Muscle of arm (tissue), 12 donors: ENCODE measurements around the gene PCNX1. TPM values are rescaled to one million over a fixed set of nuclear protein-coding genes. Genes with fewer than 3 reads are reported as not detected.

ENCODE experiments used
- DNase-seq: peaks from one replicate; pipeline ENCODE4 v3.0.0-alpha.2; 2013
- polyA plus RNA-seq, 12 donors: library from polyadenylated mRNA; unstranded; fragments of 120-200 nt; gene quantifications; one replicate each; pipeline ENCODE4 v1.2.1, GENCODE V29; 2013; ENCODE audit not compliant: insufficient read length in 12 of 12

PCNX1 gene
- polyA plus RNA-seq, 12 donors, result 15.5 to 35.9 (median 26.2) TPM; not detected in 1

DNA sequence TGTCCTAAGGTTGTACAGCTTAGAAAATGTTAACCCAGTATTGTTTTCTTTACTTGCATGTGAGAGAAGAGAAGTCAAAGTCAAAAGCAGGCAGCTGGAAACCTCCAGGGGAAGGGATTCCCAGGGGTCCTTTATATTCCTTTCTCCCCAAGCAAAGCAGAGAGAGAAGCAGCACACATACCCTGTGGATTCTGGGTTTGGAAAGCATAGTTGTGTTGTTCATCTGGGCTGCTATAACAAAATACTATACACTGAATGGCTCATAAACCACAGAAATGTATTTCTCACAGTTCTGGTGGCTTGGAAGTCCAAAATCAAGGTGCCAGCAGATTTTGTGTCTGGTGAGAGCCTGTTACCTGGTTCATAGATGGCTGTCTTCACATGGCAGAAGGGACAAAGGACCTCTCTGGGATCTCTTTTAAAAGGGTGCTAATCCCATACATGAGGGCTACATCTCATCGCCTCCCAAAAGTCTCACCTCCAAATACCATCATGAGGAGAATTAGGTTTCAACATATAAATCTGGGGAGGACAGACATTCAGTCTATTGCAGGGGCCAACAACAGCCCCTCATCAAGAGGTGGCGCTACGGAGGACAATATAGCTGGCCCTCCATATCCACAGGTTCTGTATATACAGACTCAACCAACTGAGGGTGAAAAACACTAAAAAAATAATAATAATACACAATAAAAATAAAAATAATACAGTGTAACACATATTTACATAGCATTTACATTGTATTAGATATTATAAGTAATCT, 19.3 kb upstream of the PCNX1 start:
- DNase-seq, result no peak

GRCh38 chr14:70888681-70889175, 18.5 kb upstream of the PCNX1 start:
- no peak for DNase-seq

- DNase-seq, result no peak
Measured at GRCh38 chr14:70889555-70889954, 17.7 kb upstream of the PCNX1 start.

GRCh38 chr14:70890826-70891659, 16.2 kb upstream of the PCNX1 start:
- no peak for DNase-seq

GRCh38 chr14:70891737-70892136, 15.5 kb upstream of the PCNX1 start:
- DNase-seq, result no peak

DNA sequence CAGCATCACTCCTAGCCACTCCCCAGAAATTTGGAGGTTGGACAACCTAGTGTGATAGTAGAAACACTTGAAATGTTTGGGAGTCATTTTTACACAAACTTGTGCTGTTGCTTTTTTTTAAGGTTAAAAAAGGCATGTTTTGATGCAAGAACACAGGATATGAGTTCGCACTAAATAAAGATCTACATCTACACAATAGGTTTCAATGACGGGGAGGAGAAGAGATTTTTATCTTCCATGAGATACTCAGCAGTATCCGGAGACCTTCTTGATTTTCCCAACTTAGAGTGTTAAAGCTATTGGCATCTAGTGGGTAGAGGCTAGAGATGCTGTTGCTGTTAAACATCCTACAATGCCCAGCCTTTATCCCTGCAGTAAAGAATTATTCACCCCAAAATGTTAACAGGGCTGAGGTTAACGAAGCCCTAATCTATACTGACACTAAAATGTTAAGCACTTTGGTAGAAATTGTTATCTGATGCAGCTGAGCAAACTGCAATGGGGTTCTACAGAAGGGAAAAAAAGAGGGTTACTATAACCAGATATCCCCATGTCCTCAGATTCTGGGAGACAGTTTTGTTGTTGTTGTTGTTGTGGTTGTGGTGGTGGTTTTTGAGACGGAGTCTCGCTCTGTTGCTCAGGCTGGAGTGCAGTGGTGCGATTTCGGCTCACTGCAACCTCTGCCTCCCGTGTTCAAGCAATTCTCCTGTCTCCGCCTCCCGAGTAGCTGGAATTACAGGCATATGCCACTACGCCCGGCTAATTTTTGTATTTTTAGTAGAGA, 14.0 kb upstream of the PCNX1 start:
- DNase-seq, result no peak

- DNase-seq, result no peak
Measured at GRCh38 chr14:70893858-70894291, 13.4 kb upstream of the PCNX1 start.

DNA sequence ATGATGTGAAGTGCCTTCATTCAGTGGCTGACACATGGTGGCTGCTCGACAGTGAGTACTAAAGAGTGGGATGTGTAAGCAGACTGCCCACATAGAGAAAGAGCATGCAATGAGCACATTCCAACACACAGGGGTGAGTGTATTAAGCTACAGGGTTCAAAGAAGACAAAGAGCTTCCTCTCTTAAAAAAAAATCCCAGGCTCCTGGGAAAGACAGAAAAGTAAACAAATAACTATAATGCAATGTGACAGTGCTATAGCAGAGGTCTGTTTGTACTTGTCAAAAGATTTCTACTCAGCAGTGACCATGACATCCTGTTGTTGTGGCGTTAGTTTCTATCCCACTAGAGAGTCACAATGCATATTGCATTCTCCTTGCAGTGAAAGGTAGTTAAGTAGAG, 12.4 kb upstream of the PCNX1 start:
- no peak for DNase-seq

- DNase-seq, result no peak
Measured at GRCh38 chr14:70896317-70896716, 10.9 kb upstream of the PCNX1 start.

- DNase-seq, result no peak
Measured at GRCh38 chr14:70896981-70897380, 10.3 kb upstream of the PCNX1 start.

- peak; percentile 64 for DNase-seq
Measured at GRCh38 chr14:70897464-70897863, 9.8 kb upstream of the PCNX1 start.

DNA sequence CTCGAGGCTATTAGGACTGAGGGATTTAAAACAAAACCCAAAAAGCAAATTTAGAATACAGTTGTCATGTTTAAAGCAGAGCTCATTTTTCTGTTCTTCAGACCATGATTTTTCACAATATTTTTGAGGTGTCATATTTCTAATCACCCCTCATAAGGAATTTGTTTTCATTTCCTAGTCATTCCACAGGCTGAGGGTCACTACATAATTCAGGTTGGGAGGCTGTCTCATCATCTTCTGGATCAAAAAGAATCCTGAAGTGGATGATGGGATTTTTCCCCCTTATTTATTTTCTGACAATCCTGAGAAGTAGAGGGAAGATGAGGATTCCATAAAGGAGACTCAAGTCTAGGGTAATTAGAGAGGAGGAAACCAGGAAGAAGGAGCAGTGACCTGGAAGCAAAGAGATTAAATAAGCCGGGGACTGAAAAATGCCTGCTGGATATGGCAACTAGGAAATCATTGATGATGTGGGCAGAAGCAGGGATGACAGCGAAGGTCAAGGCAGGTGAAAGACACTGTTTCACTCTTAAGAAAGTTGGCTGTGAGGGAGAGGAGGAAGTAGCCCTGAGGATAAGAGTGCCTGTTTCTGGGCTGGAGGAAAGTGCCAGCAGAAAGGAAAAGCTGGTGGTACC, 9.0 kb upstream of the PCNX1 start:
- DNase-seq, result no peak

GRCh38 chr14:70901269-70901668, 6.0 kb upstream of the PCNX1 start:
- DNase-seq, result no peak

DNA sequence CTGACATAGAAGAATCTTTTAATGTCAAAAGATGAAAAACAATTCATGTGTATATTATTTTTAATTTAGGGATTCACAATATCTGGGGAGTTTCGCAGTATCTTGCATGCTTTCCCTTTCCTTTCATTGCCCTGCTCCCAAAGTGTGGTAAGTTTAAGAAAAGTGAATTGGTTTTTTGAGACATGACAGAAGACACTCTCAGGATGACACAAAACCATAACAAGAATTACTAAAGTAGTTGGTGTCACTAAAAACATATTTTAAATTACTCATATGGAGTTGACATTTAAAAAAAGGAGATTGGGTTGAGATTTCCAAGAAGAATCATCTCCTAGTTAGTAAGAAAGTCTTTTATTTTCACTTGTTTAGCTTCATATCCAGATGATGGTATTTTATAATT, 5.1 kb upstream of the PCNX1 start:
- no peak for DNase-seq

- no peak for DNase-seq
Measured at GRCh38 chr14:70904373-70904772, 2.9 kb upstream of the PCNX1 start.

DNA sequence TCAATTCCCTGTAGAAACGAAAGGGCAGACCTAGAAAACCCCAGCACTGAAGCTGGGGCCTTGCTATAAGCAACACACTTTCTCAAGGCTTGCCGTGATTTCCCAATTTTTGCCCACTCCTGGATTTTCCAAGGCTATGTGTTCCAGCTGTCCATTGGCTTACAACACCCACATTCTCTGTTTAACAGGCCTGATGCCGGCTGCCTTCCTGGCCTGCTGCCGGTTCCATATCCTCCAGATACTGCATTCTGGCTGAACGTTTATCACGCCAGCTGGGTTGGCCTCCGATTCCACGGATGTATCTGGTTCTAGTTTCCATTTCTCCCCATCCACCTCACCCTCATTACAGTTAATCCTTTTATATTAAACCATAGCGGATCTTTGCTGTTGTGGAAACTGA, 2.0 kb upstream of the PCNX1 start:
- DNase-seq, result peak; percentile 74

GRCh38 chr14:70906793-70907175, 475 bp upstream of the PCNX1 start:
- peak; percentile 35 for DNase-seq

- no peak for DNase-seq
Measured at GRCh38 chr14:70907996-70908934, 1.0 kb downstream of the PCNX1 start.

GRCh38 chr14:70908935-70909641, 1.8 kb downstream of the PCNX1 start:
- DNase-seq, result no peak
